Progenitor cell of endocrine pancreas (in vitro differentiated cells): Measurements from ENCODE around the gene DEFB128. TPM values are rescaled to one million over a fixed set of nuclear protein-coding genes. Genes with fewer than 3 reads are reported as not detected.

Experiments
- DNase-seq: peaks from one replicate; pipeline ENCODE4 v3.0.0; 2021; ENCODE audit warnings: low spot score; ENCODE audit not compliant: unreplicated experiment
- H3K27ac Mint-ChIP-seq: 2 replicates; pipeline ENCODE4 v1.8.0; 2021; ENCODE audit warnings: mild to moderate bottlenecking, moderate library complexity, mixed read lengths
- H3K27me3 Mint-ChIP-seq: 2 replicates; pipeline ENCODE4 v1.8.0; 2021; ENCODE audit warnings: mixed read lengths
- H3K36me3 Mint-ChIP-seq: 2 replicates; pipeline ENCODE4 v1.8.0; 2022; ENCODE audit warnings: mixed read lengths; ENCODE audit not compliant: insufficient read depth
- H3K4me1 Mint-ChIP-seq: 2 replicates; pipeline ENCODE4 v1.8.0; 2021; ENCODE audit warnings: low read depth, mixed read lengths
- H3K4me3 Mint-ChIP-seq: 2 replicates; pipeline ENCODE4 v1.8.0; 2021; ENCODE audit warnings: low read depth, mild to moderate bottlenecking, moderate library complexity, mixed read lengths
- H3K9me3 Mint-ChIP-seq: 2 replicates; pipeline ENCODE4 v1.8.0; 2021; ENCODE audit warnings: low read depth, mixed read lengths
- total RNA-seq: library from RNA; stranded (reverse); gene quantifications from 2 replicates; pipeline ENCODE4 v1.2.1, GENCODE V29; 2021
- TF ChIP-seq, protein P1 (sequence below): fragments of 200-600 bp; sonication (generic); IDR thresholded peaks from one replicate; pipeline ENCODE4 v1.5.0; 2021; ENCODE audit warnings: antibody characterized with exemption, mild to moderate bottlenecking; ENCODE audit not compliant: unreplicated experiment

The DEFB128 gene
- total RNA-seq, 1 donor from 2014 or later: not detected

DNA sequence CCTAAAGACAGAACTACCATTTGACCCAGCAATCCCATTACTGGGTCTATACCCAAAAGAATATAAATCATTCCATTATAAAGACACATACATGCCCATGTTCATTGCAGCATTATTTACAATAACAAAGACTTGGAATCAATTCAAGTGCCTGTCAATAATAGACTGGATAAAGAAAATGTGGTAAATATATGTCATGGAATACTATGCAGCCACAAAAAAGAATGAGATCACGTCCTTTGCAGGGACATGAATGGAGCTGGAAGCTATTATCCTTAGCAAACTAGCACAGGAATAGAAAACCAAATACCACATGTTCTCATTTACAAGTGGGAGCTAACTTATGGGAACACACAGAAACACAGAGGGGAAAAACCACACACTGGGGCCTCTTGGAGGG lies 8.7 kb upstream of the DEFB128 start:
- Mint-ChIP-seq H3K27ac (no peak overlapping the region), H3K9me3 (no peaks in the 10 kb centered on the region), H3K4me3 (no peak overlapping the region), H3K4me1 (no peaks in the 10 kb centered on the region), H3K36me3 (no peaks in the 10 kb centered on the region), H3K27me3 (no peaks in the 10 kb centered on the region)
- TF ChIP-seq, protein P1, sequence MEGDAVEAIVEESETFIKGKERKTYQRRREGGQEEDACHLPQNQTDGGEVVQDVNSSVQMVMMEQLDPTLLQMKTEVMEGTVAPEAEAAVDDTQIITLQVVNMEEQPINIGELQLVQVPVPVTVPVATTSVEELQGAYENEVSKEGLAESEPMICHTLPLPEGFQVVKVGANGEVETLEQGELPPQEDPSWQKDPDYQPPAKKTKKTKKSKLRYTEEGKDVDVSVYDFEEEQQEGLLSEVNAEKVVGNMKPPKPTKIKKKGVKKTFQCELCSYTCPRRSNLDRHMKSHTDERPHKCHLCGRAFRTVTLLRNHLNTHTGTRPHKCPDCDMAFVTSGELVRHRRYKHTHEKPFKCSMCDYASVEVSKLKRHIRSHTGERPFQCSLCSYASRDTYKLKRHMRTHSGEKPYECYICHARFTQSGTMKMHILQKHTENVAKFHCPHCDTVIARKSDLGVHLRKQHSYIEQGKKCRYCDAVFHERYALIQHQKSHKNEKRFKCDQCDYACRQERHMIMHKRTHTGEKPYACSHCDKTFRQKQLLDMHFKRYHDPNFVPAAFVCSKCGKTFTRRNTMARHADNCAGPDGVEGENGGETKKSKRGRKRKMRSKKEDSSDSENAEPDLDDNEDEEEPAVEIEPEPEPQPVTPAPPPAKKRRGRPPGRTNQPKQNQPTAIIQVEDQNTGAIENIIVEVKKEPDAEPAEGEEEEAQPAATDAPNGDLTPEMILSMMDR: no peak
- no peak for DNase-seq

DNA sequence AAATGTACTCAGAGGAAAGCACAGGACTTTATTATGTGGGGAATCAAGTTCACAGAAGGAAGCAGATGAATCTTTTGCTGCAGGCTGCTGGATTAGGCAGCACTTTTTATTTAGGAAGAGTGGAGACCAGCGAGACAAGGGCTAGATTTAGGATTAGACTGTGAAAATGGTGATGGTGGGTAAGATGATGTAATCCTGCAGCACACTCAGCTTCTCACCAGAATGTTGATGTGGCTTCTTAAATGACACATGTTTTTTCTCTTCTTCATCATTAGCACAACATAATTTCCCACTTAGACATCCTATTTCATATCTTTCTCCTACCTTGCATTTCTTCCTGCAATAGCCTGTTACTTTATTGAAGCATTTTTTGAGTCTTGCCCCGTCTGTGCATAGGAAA lies 1.8 kb downstream of the DEFB128 start:
- H3K27me3 Mint-ChIP-seq: peaks cover 11% of the 10 kb centered on the region

DNA sequence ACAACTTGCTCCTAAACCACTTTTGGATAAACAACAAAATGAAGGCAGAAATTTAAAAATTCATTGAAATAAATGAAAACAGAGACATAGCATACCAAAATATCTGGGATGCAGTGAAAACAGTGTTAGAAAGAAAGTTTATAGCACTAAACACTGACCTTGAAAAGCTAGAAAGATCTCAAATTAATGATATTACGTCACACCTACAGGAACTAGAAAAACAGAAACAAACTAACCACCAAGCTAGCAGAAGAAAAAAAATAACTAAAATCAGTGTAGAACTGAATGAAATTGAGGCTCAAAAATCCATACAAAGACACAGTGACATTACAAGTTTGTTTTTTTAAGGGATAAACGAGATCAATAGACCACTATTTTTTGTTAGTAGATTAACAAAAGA lies 5.2 kb downstream of the DEFB128 start:
- no peak overlapping the region for H3K27ac Mint-ChIP-seq
- peaks cover 5% of the 10 kb centered on the region for H3K27me3 Mint-ChIP-seq
- no peaks in the 10 kb centered on the region for H3K36me3 Mint-ChIP-seq
- H3K4me3 Mint-ChIP-seq: no peak overlapping the region
- H3K9me3 Mint-ChIP-seq: peaks cover 27% of the 10 kb centered on the region
- no peak for DNase-seq
- TF ChIP-seq, protein P1: no peak
- H3K4me1 Mint-ChIP-seq: peaks cover 7% of the 10 kb centered on the region

More for the DNA sequence above, 1.8 kb downstream of the DEFB128 start:
- no peak for DNase-seq
- peaks cover under 1% of the 10 kb centered on the region for H3K4me1 Mint-ChIP-seq
- TF ChIP-seq, protein P1: no peak
- H3K9me3 Mint-ChIP-seq: peaks cover 27% of the 10 kb centered on the region
- H3K36me3 Mint-ChIP-seq: no peaks in the 10 kb centered on the region
- no peak overlapping the region for H3K27ac Mint-ChIP-seq
- no peak overlapping the region for H3K4me3 Mint-ChIP-seq

DNA sequence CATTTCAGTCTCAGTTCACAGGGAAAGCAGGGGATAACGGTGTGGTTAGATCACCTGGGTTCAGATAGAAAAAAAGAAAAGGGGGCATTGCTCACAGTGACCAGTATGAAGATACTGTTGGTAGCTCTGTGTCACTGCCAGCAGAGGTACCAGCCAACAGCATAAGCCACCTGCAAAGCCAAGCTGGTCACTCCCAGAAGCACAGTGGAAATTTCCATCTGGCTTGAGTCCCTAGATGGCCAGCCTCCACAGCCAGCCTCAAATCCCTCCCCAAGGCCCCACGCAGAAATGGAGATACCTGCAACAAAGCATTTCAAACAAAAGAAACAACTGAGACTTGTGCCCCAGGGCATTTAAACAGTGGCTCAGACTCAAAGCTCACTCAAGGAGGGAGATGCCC lies 20.6 kb downstream of the DEFB128 start:
- peaks cover 3% of the 10 kb centered on the region for H3K27me3 Mint-ChIP-seq
- no peaks in the 10 kb centered on the region for H3K4me1 Mint-ChIP-seq
- H3K4me3 Mint-ChIP-seq: no peak overlapping the region
- H3K9me3 Mint-ChIP-seq: no peaks in the 10 kb centered on the region
- no peak overlapping the region for H3K27ac Mint-ChIP-seq
- H3K36me3 Mint-ChIP-seq: no peaks in the 10 kb centered on the region
- DNase-seq: no peak
- TF ChIP-seq, protein P1: no peak

DNA sequence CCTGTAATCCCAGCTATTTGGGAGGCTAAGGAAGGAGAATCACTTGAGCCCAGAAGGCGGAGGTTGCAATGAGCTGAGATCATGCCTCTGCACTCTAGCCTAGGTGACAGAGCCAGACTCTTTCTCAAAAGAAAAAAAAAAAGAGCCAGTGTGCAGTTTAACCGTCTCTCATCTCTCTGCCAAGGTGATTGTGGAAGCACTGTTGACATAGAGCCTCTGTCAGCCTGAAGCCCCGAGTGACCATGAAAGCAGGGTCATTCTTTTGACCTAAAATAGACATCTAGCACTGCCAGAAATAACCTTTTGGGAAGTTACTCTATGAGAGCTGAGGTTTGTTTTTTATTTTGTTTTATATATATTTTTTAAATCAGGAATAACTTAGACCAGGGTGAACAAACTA lies 24.9 kb downstream of the DEFB128 start:
- TF ChIP-seq, protein P1: no peak
- H3K27me3 Mint-ChIP-seq: peaks cover 3% of the 10 kb centered on the region
- H3K36me3 Mint-ChIP-seq: no peaks in the 10 kb centered on the region
- DNase-seq: no peak
- no peak overlapping the region for H3K4me3 Mint-ChIP-seq
- H3K27ac Mint-ChIP-seq: no peak overlapping the region
- H3K9me3 Mint-ChIP-seq: no peaks in the 10 kb centered on the region
- no peaks in the 10 kb centered on the region for H3K4me1 Mint-ChIP-seq
